ENCODE results near the gene TPGS1.

Gene TPGS1

GRCh38 chr19:495081-495401, 12.3 kb upstream of the TPGS1 start:
- TF ChIP-seq SP1 (IDR thresholded peaks at IDR 0.05) (no peak), FOXA1 (IDR thresholded peaks at IDR 0.05) (no peak), CTBP1 (IDR thresholded peaks at IDR 0.05; ENCODE audit: borderline replicate concordance) (no peak), HDGF (IDR thresholded peaks at IDR 0.05; ENCODE audit: borderline replicate concordance) (no peak), FOXM1 (IDR thresholded peaks at IDR 0.05; ENCODE audit: borderline replicate concordance) (no peak), BHLHE40 (IDR thresholded peaks at IDR 0.05; ENCODE audit: borderline replicate concordance) (no peak), SUZ12 (IDR thresholded peaks at IDR 0.05) (no peak)
- DNase-seq (ENCODE audit: extremely low spot score): no peak
- CTCF ChIA-PET: interaction anchor here (1.0 kb wide), 2 partner anchors 12 to 31 kb away, joined by 4 to 9 read pairs; no protein-coding TSS in a partner anchor
- POLR2A ChIA-PET: interaction anchor here (1.2 kb wide), 1 partner anchor 11 kb away, joined by 7 read pairs; no protein-coding TSS in a partner anchor

GRCh38 chr19:495402-496111, 11.7 kb upstream of the TPGS1 start:
- ChIA-PET POLR2A (interaction anchor here (1.2 kb wide), 1 partner anchor 11 kb away, joined by 7 read pairs; no protein-coding TSS in a partner anchor), CTCF (interaction anchor here (1.0 kb wide), 2 partner anchors 11 to 32 kb away, joined by 4 to 9 read pairs; no protein-coding TSS in a partner anchor)
- DNase-seq (ENCODE audit: extremely low spot score): peak; percentile 52
- TF ChIP-seq FOXK2 (IDR thresholded peaks at IDR 0.05) (no peak), SUZ12 (IDR thresholded peaks at IDR 0.05) (no peak), LEF1 (IDR thresholded peaks at IDR 0.05; ENCODE audit: borderline replicate concordance) (no peak), FOXM1 (IDR thresholded peaks at IDR 0.05; ENCODE audit: borderline replicate concordance) (no peak), HDGF (IDR thresholded peaks at IDR 0.05; ENCODE audit: borderline replicate concordance) (no peak), SP1 (IDR thresholded peaks at IDR 0.05) (no peak), CTBP1 (IDR thresholded peaks at IDR 0.05; ENCODE audit: borderline replicate concordance) (no peak)
- TF ChIP-seq, protein P1, sequence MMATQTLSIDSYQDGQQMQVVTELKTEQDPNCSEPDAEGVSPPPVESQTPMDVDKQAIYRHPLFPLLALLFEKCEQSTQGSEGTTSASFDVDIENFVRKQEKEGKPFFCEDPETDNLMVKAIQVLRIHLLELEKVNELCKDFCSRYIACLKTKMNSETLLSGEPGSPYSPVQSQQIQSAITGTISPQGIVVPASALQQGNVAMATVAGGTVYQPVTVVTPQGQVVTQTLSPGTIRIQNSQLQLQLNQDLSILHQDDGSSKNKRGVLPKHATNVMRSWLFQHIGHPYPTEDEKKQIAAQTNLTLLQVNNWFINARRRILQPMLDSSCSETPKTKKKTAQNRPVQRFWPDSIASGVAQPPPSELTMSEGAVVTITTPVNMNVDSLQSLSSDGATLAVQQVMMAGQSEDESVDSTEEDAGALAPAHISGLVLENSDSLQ (IDR thresholded peaks at IDR 0.05): no peak

DNA sequence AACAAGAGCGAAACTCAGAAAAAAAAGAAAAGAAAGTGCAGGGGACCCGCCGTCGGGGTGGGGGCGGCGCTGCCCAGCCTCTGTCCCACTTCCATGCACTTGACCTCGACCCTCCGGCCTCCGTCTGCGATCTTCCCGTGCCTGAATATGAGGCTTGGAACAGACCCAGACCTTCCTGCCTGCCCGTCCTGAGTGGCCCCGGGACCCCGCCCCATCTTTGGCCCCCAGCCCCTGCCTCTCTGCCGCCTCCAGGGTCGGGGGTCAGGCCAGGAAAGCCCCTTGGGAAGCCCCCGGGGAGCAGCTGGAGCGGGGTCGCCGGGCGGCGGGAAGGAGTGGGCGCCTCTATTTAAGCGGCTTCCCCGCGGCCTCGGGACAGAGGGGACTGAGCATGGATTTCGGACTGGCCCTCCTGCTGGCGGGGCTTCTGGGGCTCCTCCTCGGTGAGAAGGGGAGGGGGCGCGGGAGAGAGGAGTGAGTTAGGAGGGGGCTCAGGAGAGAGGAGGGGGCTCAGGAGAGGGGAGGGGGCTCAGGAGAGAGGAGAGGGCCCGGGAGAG, 11.1 kb upstream of the TPGS1 start, which contains the start of gene MADCAM1:
Gene MADCAM1, plus strand, starts transcription at position 375 of the 554 bp plus-strand sequence. Its CDS starts 14 bp downstream, at position 389.
- ChIA-PET POLR2A (no interaction called here), CTCF (interaction anchor here (1.0 kb wide), 2 partner anchors 10 to 32 kb away, joined by 4 to 9 read pairs; no protein-coding TSS in a partner anchor)
- TF ChIP-seq SUZ12 (IDR thresholded peaks at IDR 0.05) (no peak), FOXA1 (IDR thresholded peaks at IDR 0.05) (no peak), L3MBTL2 (conservative IDR thresholded peaks at IDR 0.05) (no peak), CTBP1 (IDR thresholded peaks at IDR 0.05; ENCODE audit: borderline replicate concordance) (no peak), FOXK2 (IDR thresholded peaks at IDR 0.05) (no peak), NFRKB (IDR thresholded peaks at IDR 0.05) (no peak), ZNF384 (IDR thresholded peaks at IDR 0.05) (no peak), ARNT (IDR thresholded peaks at IDR 0.05) (no peak), ELF4 (IDR thresholded peaks at IDR 0.05) (no peak), SP1 (IDR thresholded peaks at IDR 0.05) (no peak)
- DNase-seq (ENCODE audit: extremely low spot score): no peak

- TF ChIP-seq LEF1 (IDR thresholded peaks at IDR 0.05; ENCODE audit: borderline replicate concordance) (no peak), NFRKB (IDR thresholded peaks at IDR 0.05) (no peak), ARNT (IDR thresholded peaks at IDR 0.05) (no peak), TARDBP (IDR thresholded peaks at IDR 0.05) (no peak), FOXA1 (IDR thresholded peaks at IDR 0.05) (no peak), CTBP1 (IDR thresholded peaks at IDR 0.05; ENCODE audit: borderline replicate concordance) (no peak), SP1 (IDR thresholded peaks at IDR 0.05) (no peak), BHLHE40 (IDR thresholded peaks at IDR 0.05; ENCODE audit: borderline replicate concordance) (no peak), ZNF384 (IDR thresholded peaks at IDR 0.05) (no peak), SUZ12 (IDR thresholded peaks at IDR 0.05) (no peak)
- TF ChIP-seq, protein P1 (IDR thresholded peaks at IDR 0.05): no peak
- ChIA-PET CTCF (no interaction called here), POLR2A (no interaction called here)
- DNase-seq (ENCODE audit: extremely low spot score): no peak
Observed at GRCh38 chr19:496986-497385, 10.3 kb upstream of the TPGS1 start.

- TF ChIP-seq L3MBTL2 (conservative IDR thresholded peaks at IDR 0.05) (no peak), LEF1 (IDR thresholded peaks at IDR 0.05; ENCODE audit: borderline replicate concordance) (no peak), ZNF384 (IDR thresholded peaks at IDR 0.05) (no peak), FOXM1 (IDR thresholded peaks at IDR 0.05; ENCODE audit: borderline replicate concordance) (no peak), SUZ12 (IDR thresholded peaks at IDR 0.05) (no peak), NFRKB (IDR thresholded peaks at IDR 0.05) (no peak), ELF4 (IDR thresholded peaks at IDR 0.05) (no peak), TARDBP (IDR thresholded peaks at IDR 0.05) (no peak), FOXA1 (IDR thresholded peaks at IDR 0.05) (no peak), BHLHE40 (IDR thresholded peaks at IDR 0.05; ENCODE audit: borderline replicate concordance) (no peak), SP1 (IDR thresholded peaks at IDR 0.05) (no peak)
- TF ChIP-seq, protein P1 (IDR thresholded peaks at IDR 0.05): no peak
- CTCF ChIA-PET: interaction anchor here (1.1 kb wide), 1 partner anchor 13 kb away, joined by 5 read pairs; no protein-coding TSS in a partner anchor
- POLR2A ChIA-PET: interaction anchor here (1.3 kb wide), 1 partner anchor 9 kb away, joined by 4 read pairs; no protein-coding TSS in a partner anchor
- DNase-seq (ENCODE audit: extremely low spot score): no peak
Observed at GRCh38 chr19:497491-497868, 9.8 kb upstream of the TPGS1 start.
